KMS-11 (cell line): ENCODE measurements around the gene ABHD2.
A peak's percentile ranks its signal among the peaks of the same experiment; 100 is the strongest.
"Not testable (repeated sequence)": the region's sequence is repeated elsewhere in the genome, so short reads cannot be mapped to it uniquely, and the experiment has no call there.

ENCODE experiments used
- H2AFZ ChIP-seq: fragments of 200-600 bp; sonication (generic); 2 replicates; pipeline ENCODE4 v1.6.1; 2016; ENCODE audit warnings: antibody characterized with exemption, mixed run types, low read depth
- H3K27ac ChIP-seq: fragments of 200-600 bp; sonication (generic); 2 replicates; pipeline ENCODE4 v1.6.1; 2016; ENCODE audit warnings: mild to moderate bottlenecking, mixed run types
- H3K27me3 ChIP-seq: fragments of 200-600 bp; sonication (generic); 2 replicates; pipeline ENCODE4 v1.6.1; 2017; ENCODE audit warnings: mild to moderate bottlenecking, low read depth, mixed run types, moderate library complexity; ENCODE audit not compliant: insufficient read depth
- H3K36me3 ChIP-seq: fragments of 200-600 bp; sonication (generic); 2 replicates; pipeline ENCODE4 v1.6.1; 2017; ENCODE audit warnings: mild to moderate bottlenecking, mixed run types; ENCODE audit not compliant: insufficient read depth
- H3K4me1 ChIP-seq: fragments of 200-600 bp; sonication (generic); 2 replicates; pipeline ENCODE4 v1.6.1; 2016; ENCODE audit warnings: mild to moderate bottlenecking, low read depth, mixed run types; ENCODE audit not compliant: poor library complexity, severe bottlenecking
- H3K4me2 ChIP-seq: fragments of 200-600 bp; sonication (generic); 2 replicates; pipeline ENCODE4 v1.7.0; 2016; ENCODE audit warnings: mild to moderate bottlenecking, mixed run types
- H3K4me3 ChIP-seq: fragments of 200-600 bp; sonication (generic); IDR thresholded peaks from 2 replicates; pipeline ENCODE4 v1.6.1; 2017; ENCODE audit warnings: low read depth, low read length, mixed read lengths; ENCODE audit not compliant: insufficient read depth
- H3K79me2 ChIP-seq: fragments of 200-600 bp; sonication (generic); 2 replicates; pipeline ENCODE4 v1.6.1; 2016; ENCODE audit warnings: low read depth, mixed run types; ENCODE audit not compliant: insufficient read depth
- H3K9ac ChIP-seq: fragments of 200-600 bp; sonication (generic); 2 replicates; pipeline ENCODE4 v1.6.1; 2016; ENCODE audit warnings: mild to moderate bottlenecking, mixed run types
- H4K20me1 ChIP-seq: fragments of 200-600 bp; sonication (generic); 2 replicates; pipeline ENCODE4 v1.6.1; 2016; ENCODE audit warnings: mild to moderate bottlenecking, mixed run types; ENCODE audit not compliant: insufficient read depth
- CTCF ChIP-seq: fragments of 200-600 bp; sonication (generic); conservative IDR thresholded peaks from 2 replicates; pipeline ENCODE4 v1.6.1; 2017; ENCODE audit warnings: low read depth, mild to moderate bottlenecking, antibody characterized with exemption, low read length, moderate library complexity, mixed read lengths

The ABHD2 gene

GRCh38 chr15:89140595-89140994 is 52.3 kb downstream of the ABHD2 start:
- Histone ChIP-seq H3K79me2 (no peaks in the 10 kb centered on the region), H3K36me3 (no peaks in the 10 kb centered on the region)

GRCh38 chr15:89141159-89141558 is 52.9 kb downstream of the ABHD2 start:
- H3K4me2 ChIP-seq: not testable (repeated sequence)

More at GRCh38 chr15:89140595-89140994, 52.3 kb downstream of the ABHD2 start:
- Histone ChIP-seq H3K4me1 (peaks cover 7% of the 10 kb centered on the region), H2AFZ (no peak overlapping the region), H3K4me2 (peak overlapping the region; percentile 17; the same call in 1 of the 2 replicates), H4K20me1 (no peaks in the 10 kb centered on the region), H3K27ac (no peak overlapping the region), H3K9ac (no peak overlapping the region), H3K4me3 (no peak overlapping the region), H3K27me3 (no peaks in the 10 kb centered on the region)
- no peak for TF ChIP-seq CTCF

GRCh38 chr15:89141885-89142284 is 53.6 kb downstream of the ABHD2 start:
- H3K27me3 ChIP-seq: no peaks in the 10 kb centered on the region
- peaks cover 7% of the 10 kb centered on the region for H3K4me1 ChIP-seq

More at GRCh38 chr15:89141159-89141558, 52.9 kb downstream of the ABHD2 start:
- not testable (repeated sequence) for H4K20me1 ChIP-seq, H3K4me3 ChIP-seq, H3K79me2 ChIP-seq, H2AFZ ChIP-seq, H3K27ac ChIP-seq, H3K36me3 ChIP-seq, H3K9ac ChIP-seq, H3K4me1 ChIP-seq, H3K27me3 ChIP-seq

GRCh38 chr15:89142423-89142822 is 54.2 kb downstream of the ABHD2 start:
- Histone ChIP-seq H2AFZ (no peak overlapping the region), H3K4me3 (no peak overlapping the region), H3K4me1 (peaks cover 7% of the 10 kb centered on the region), H3K4me2 (no peak overlapping the region), H3K27me3 (no peaks in the 10 kb centered on the region), H3K79me2 (no peaks in the 10 kb centered on the region), H3K27ac (no peak overlapping the region), H3K9ac (no peak overlapping the region), H4K20me1 (no peaks in the 10 kb centered on the region), H3K36me3 (no peaks in the 10 kb centered on the region)
- TF ChIP-seq CTCF: no peak

More at GRCh38 chr15:89141885-89142284, 53.6 kb downstream of the ABHD2 start:
- H2AFZ ChIP-seq: no peak overlapping the region
- no peak overlapping the region for H3K4me2 ChIP-seq
- H3K4me3 ChIP-seq: no peak overlapping the region
- H3K9ac ChIP-seq: no peak overlapping the region
- no peak overlapping the region for H3K27ac ChIP-seq
- H3K79me2 ChIP-seq: no peaks in the 10 kb centered on the region
- H3K36me3 ChIP-seq: no peaks in the 10 kb centered on the region
- H4K20me1 ChIP-seq: no peaks in the 10 kb centered on the region
- no peak for TF ChIP-seq CTCF

GRCh38 chr15:89143503-89144162 is 55.4 kb downstream of the ABHD2 start:
- Histone ChIP-seq H3K79me2 (no peaks in the 10 kb centered on the region), H3K27ac (no peak overlapping the region), H3K4me2 (no peak overlapping the region), H3K36me3 (no peaks in the 10 kb centered on the region), H3K27me3 (no peaks in the 10 kb centered on the region), H2AFZ (no peak overlapping the region), H3K4me1 (peaks cover 7% of the 10 kb centered on the region), H3K4me3 (no peak overlapping the region), H3K9ac (no peak overlapping the region), H4K20me1 (no peaks in the 10 kb centered on the region)
- TF ChIP-seq CTCF: no peak
